Thoracic aorta (tissue), 2 donors: ENCODE data around the gene ZBTB7C. TPM values are rescaled to one million over a fixed set of nuclear protein-coding genes. Genes with fewer than 3 reads are reported as not detected.

Experiments
- ATAC-seq: fragments of 150-250 bp; one replicate; pipeline ENCODE4 v1.8.0; 2017; ENCODE audit warnings: low read depth; ENCODE audit not compliant: insufficient number of reproducible peaks, low FRiP score
- DNase-seq: peaks from one replicate; pipeline ENCODE4 v3.0.0-alpha.2; 2020; ENCODE audit warnings: low spot score
- H3K27ac ChIP-seq, 2 donors: fragments of 200-600 bp; sonication (generic); 1 replicate in 1 of 2; 2 replicates in 1 of 2; pipeline ENCODE4 v1.5.1; 2016; ENCODE audit warnings: mild to moderate bottlenecking in 2 of 2, moderate library complexity in 2 of 2
- H3K27me3 ChIP-seq: fragments of 200-600 bp; sonication (generic); replicated peaks from 2 replicates; pipeline ENCODE4 v1.6.0; 2016; ENCODE audit warnings: mild to moderate bottlenecking; ENCODE audit not compliant: insufficient read depth
- H3K36me3 ChIP-seq: fragments of 200-600 bp; sonication (generic); one replicate; pipeline ENCODE4 v1.5.1; 2016
- H3K4me1 ChIP-seq, 2 donors: fragments of 200-600 bp; sonication (generic); 1 replicate in 1 of 2; 2 replicates in 1 of 2; pipeline versions ENCODE4 v1.5.1 to v1.6.0; 2016; ENCODE audit warnings: low read depth in 2 of 2, mild to moderate bottlenecking in 1 of 2; ENCODE audit not compliant: control insufficient read depth in 1 of 2
- H3K4me3 ChIP-seq: fragments of 200-600 bp; sonication (generic); 2 replicates; pipeline ENCODE4 v1.5.1; 2016; ENCODE audit warnings: mild to moderate bottlenecking
- H3K9me3 ChIP-seq: fragments of 200-600 bp; sonication (generic); 2 replicates; pipeline ENCODE4 v1.5.1; 2016
- CTCF ChIP-seq: fragments of 200-600 bp; sonication (generic); IDR thresholded peaks from one replicate; pipeline ENCODE4 v1.5.1; 2019; ENCODE audit warnings: antibody characterized with exemption
- total RNA-seq, 2 donors: library from RNA; depleted of rRNA; stranded (reverse); fragments of >200 nt; gene quantifications; one replicate each; pipeline versions ENCODE4 v1.1.0 to v1.2.3, GENCODE V29; 2016

The ZBTB7C gene
- total RNA-seq, 2 donors from 2014 or later, result 9.6 to 10.9 TPM

- no peak overlapping the region for H3K4me3 ChIP-seq
- ATAC-seq, result no peak
- no peak for TF ChIP-seq CTCF
Observed at GRCh38 chr18:48104705-48105104, 304.5 kb downstream of the ZBTB7C start.

GRCh38 chr18:48100651-48101165 is 308.5 kb downstream of the ZBTB7C start:
- Histone ChIP-seq H3K36me3 (no peaks in the 10 kb centered on the region), H3K27me3 (no peaks in the 10 kb centered on the region), H3K27ac (no peak overlapping the region), H3K9me3 (no peaks in the 10 kb centered on the region), H3K4me3 (no peak overlapping the region), H3K4me1 (no peaks in the 10 kb centered on the region)
- TF ChIP-seq CTCF, result no peak
- ATAC-seq (no peak), DNase-seq (no peak)

More at GRCh38 chr18:48104705-48105104, 304.5 kb downstream of the ZBTB7C start:
- DNase-seq, result no peak
- no peaks in the 10 kb centered on the region for H3K36me3 ChIP-seq
- H3K27me3 ChIP-seq, result no peaks in the 10 kb centered on the region
- no peaks in the 10 kb centered on the region for H3K4me1 ChIP-seq
- no peaks in the 10 kb centered on the region for H3K9me3 ChIP-seq
- no peak overlapping the region for H3K27ac ChIP-seq

GRCh38 chr18:48100165-48100575 is 309.0 kb downstream of the ZBTB7C start:
- no peaks in the 10 kb centered on the region for H3K27me3 ChIP-seq
- H3K9me3 ChIP-seq, result no peaks in the 10 kb centered on the region
- ATAC-seq (no peak), DNase-seq (no peak)
- no peaks in the 10 kb centered on the region for H3K36me3 ChIP-seq
- no peaks in the 10 kb centered on the region for H3K4me1 ChIP-seq
- TF ChIP-seq CTCF, result no peak
- no peak overlapping the region for H3K4me3 ChIP-seq
- H3K27ac ChIP-seq, result no peak overlapping the region

GRCh38 chr18:48099481-48100164 is 309.6 kb downstream of the ZBTB7C start:
- Histone ChIP-seq H3K4me3 (no peak overlapping the region), H3K27ac (no peak overlapping the region), H3K9me3 (no peaks in the 10 kb centered on the region), H3K4me1 (no peaks in the 10 kb centered on the region), H3K27me3 (no peaks in the 10 kb centered on the region), H3K36me3 (no peaks in the 10 kb centered on the region)
- no peak for TF ChIP-seq CTCF
- ATAC-seq (no peak), DNase-seq (no peak)

GRCh38 chr18:48098538-48098937 is 310.6 kb downstream of the ZBTB7C start:
- no peaks in the 10 kb centered on the region for H3K4me1 ChIP-seq
- H3K27me3 ChIP-seq, result no peaks in the 10 kb centered on the region
- H3K9me3 ChIP-seq, result no peaks in the 10 kb centered on the region
- H3K27ac ChIP-seq, result no peak overlapping the region
- ATAC-seq (no peak), DNase-seq (no peak)
- no peaks in the 10 kb centered on the region for H3K36me3 ChIP-seq
- no peak for TF ChIP-seq CTCF
- no peak overlapping the region for H3K4me3 ChIP-seq
